Tibial nerve (tissue), 4 donors: Measurements from ENCODE around the gene TMEM132E. TPM values are rescaled to one million over a fixed set of nuclear protein-coding genes. Genes with fewer than 3 reads are reported as not detected.

Source experiments
- DNase-seq, 2 donors: peaks; one replicate each; pipeline ENCODE4 v3.0.0-alpha.2; 2019; ENCODE audit warnings: low spot score in 2 of 2
- H3K27ac ChIP-seq, 4 donors: fragments of 200-600 bp; sonication (generic) in 3 of 4; one replicate each; pipeline ENCODE4 v1.5.1; 2017 to 2019; ENCODE audit warnings: mild to moderate bottlenecking in 1 of 4
- H3K27me3 ChIP-seq, 2 donors: fragments of 200-600 bp; sonication (generic) in 1 of 2; one replicate each; pipeline versions ENCODE4 v1.5.1 to v1.6.0; 2017 to 2019
- H3K36me3 ChIP-seq, 3 donors: fragments of 200-600 bp; sonication (generic); one replicate each; pipeline ENCODE4 v1.5.1; 2018 to 2019
- H3K4me1 ChIP-seq, 4 donors: fragments of 200-600 bp; sonication (generic) in 3 of 4; one replicate each; pipeline ENCODE4 v1.5.1; 2017 to 2019
- H3K4me3 ChIP-seq, 4 donors: fragments of 200-600 bp; sonication (generic) in 3 of 4; one replicate each; pipeline ENCODE4 v1.5.1; 2017 to 2019; ENCODE audit warnings: mild to moderate bottlenecking in 1 of 4, moderate library complexity in 1 of 4
- H3K9me3 ChIP-seq, 4 donors: fragments of 200-600 bp; sonication (generic) in 3 of 4; one replicate each; pipeline ENCODE4 v1.5.1; 2017 to 2019
- CTCF ChIP-seq, 5 experiments: fragments of 200-600 bp in 3 of 5; fragments of 450-650 bp in 2 of 5; sonication (generic) in 3 of 5; IDR thresholded peaks; one replicate each; pipeline ENCODE4 v1.5.1; 2016 to 2019; ENCODE audit warnings: antibody characterized with exemption in 5 of 5, mild to moderate bottlenecking in 3 of 5, moderate library complexity in 2 of 5
- EP300 ChIP-seq, 2 donors: sonication (generic); formaldehyde crosslinking; IDR thresholded peaks; one replicate each; pipeline ENCODE4 v1.6.1; 2017; ENCODE audit warnings: antibody characterized with exemption in 2 of 2, mild to moderate bottlenecking in 1 of 2
- POLR2A ChIP-seq, 2 donors: fragments of 450-650 bp; IDR thresholded peaks; one replicate each; pipeline ENCODE4 v1.6.1; 2017; ENCODE audit warnings: antibody characterized with exemption in 2 of 2, mild to moderate bottlenecking in 2 of 2, moderate library complexity in 2 of 2
- WGBS, 2 donors: methylation state at CpG; one replicate each; pipeline ENCODE4 v1.1.5; 2018; 5-methylcytosine and 5-hydroxymethylcytosine counted together
- total RNA-seq, 4 donors: library from RNA; depleted of rRNA; stranded (reverse); fragments of >200 nt; gene quantifications; one replicate each; pipeline ENCODE4 v1.1.0, GENCODE V29; 2016

TMEM132E gene
- total RNA-seq, 4 donors from 2014 or later: 0.42 to 0.59 TPM; not detected in 2

- no peak overlapping the region for H3K27ac ChIP-seq
- no peaks in the 10 kb centered on the region for H3K36me3 ChIP-seq
- H3K9me3 ChIP-seq: peaks cover 0 to 10% (median 0%) of the 10 kb centered on the region in 4 donors
- TF ChIP-seq CTCF (IDR thresholded peaks at IDR 0.05): no peak
- no peak for TF ChIP-seq POLR2A (IDR thresholded peaks at IDR 0.05)
- no peak for TF ChIP-seq EP300 (IDR thresholded peaks at IDR 0.05)
- H3K4me1 ChIP-seq: no peaks in the 10 kb centered on the region
- peaks cover 0 to 38% of the 10 kb centered on the region in 2 donors for H3K27me3 ChIP-seq
- no peak overlapping the region for H3K4me3 ChIP-seq
- 28 to 29% methylated on average over 2 of the region's 2 CpGs for WGBS, 2 donors
- DNase-seq: no peak
Measured at GRCh38 chr17:34570506-34570905, 8.9 kb upstream of the TMEM132E start.

- WGBS, 2 donors: 32 to 35% methylated on average over 12 of the region's 12 CpGs
- TF ChIP-seq POLR2A (IDR thresholded peaks at IDR 0.05): no peak
- TF ChIP-seq EP300 (IDR thresholded peaks at IDR 0.05): no peak
- TF ChIP-seq CTCF (IDR thresholded peaks at IDR 0.05): no peak
- H3K36me3 ChIP-seq: no peaks in the 10 kb centered on the region
- no peak overlapping the region for H3K4me3 ChIP-seq
- H3K27ac ChIP-seq: no peak overlapping the region
- H3K9me3 ChIP-seq: peaks cover 0 to 10% (median 0%) of the 10 kb centered on the region in 4 donors
- peaks cover 0 to 48% of the 10 kb centered on the region in 2 donors for H3K27me3 ChIP-seq
- no peaks in the 10 kb centered on the region for H3K4me1 ChIP-seq
- DNase-seq: no peak
Measured at GRCh38 chr17:34571428-34572130, 7.8 kb upstream of the TMEM132E start.

- H3K4me3 ChIP-seq: no peak overlapping the region
- peaks cover 0 to 10% (median 0%) of the 10 kb centered on the region in 4 donors for H3K9me3 ChIP-seq
- 57 to 62% methylated on average over 1 of the region's 1 CpG for WGBS, 2 donors
- no peak for DNase-seq
- peaks cover 0 to 49% of the 10 kb centered on the region in 2 donors for H3K27me3 ChIP-seq
- no peaks in the 10 kb centered on the region for H3K36me3 ChIP-seq
- H3K4me1 ChIP-seq: no peaks in the 10 kb centered on the region
- TF ChIP-seq POLR2A (IDR thresholded peaks at IDR 0.05) (no peak), CTCF (IDR thresholded peaks at IDR 0.05) (no peak), EP300 (IDR thresholded peaks at IDR 0.05) (no peak)
- H3K27ac ChIP-seq: no peak overlapping the region
Measured at GRCh38 chr17:34572483-34572882, 6.9 kb upstream of the TMEM132E start.

GRCh38 chr17:34575182-34575581, 4.2 kb upstream of the TMEM132E start:
- 75 to 82% methylated on average over 5 of the region's 5 CpGs for WGBS, 2 donors
- no peaks in the 10 kb centered on the region for H3K36me3 ChIP-seq
- TF ChIP-seq POLR2A (IDR thresholded peaks at IDR 0.05): no peak
- TF ChIP-seq CTCF (IDR thresholded peaks at IDR 0.05): no peak
- TF ChIP-seq EP300 (IDR thresholded peaks at IDR 0.05): no peak
- peaks cover 0 to 65% of the 10 kb centered on the region in 2 donors for H3K27me3 ChIP-seq
- no peak overlapping the region for H3K4me3 ChIP-seq
- no peak for DNase-seq
- H3K27ac ChIP-seq: no peak overlapping the region
- H3K4me1 ChIP-seq: peaks cover 0 to 20% (median 14%) of the 10 kb centered on the region in 4 donors
- H3K9me3 ChIP-seq: peaks cover 0 to 10% (median 0%) of the 10 kb centered on the region in 4 donors

- WGBS, 2 donors: 47 to 53% methylated on average over 3 of the region's 3 CpGs
- no peak for DNase-seq
- peaks cover 0 to 42% (median 32%) of the 10 kb centered on the region in 4 donors for H3K4me1 ChIP-seq
- H3K27me3 ChIP-seq: peaks cover 0 to 82% of the 10 kb centered on the region in 2 donors
- H3K4me3 ChIP-seq: no peak overlapping the region
- no peak overlapping the region for H3K27ac ChIP-seq
- TF ChIP-seq POLR2A (IDR thresholded peaks at IDR 0.05) (no peak), CTCF (IDR thresholded peaks at IDR 0.05) (no peak), EP300 (IDR thresholded peaks at IDR 0.05) (no peak)
- H3K9me3 ChIP-seq: peaks cover 0 to 10% (median 0%) of the 10 kb centered on the region in 4 donors
- H3K36me3 ChIP-seq: no peaks in the 10 kb centered on the region
Measured at GRCh38 chr17:34578016-34578415, 1.4 kb upstream of the TMEM132E start.
